Measurements from ENCODE around the gene ITPK1. TPM values are rescaled to one million over a fixed set of nuclear protein-coding genes. Genes with fewer than 3 reads are reported as not detected.

The ITPK1 gene
- total RNA-seq, 1 experiment from 2014 or later = 88.6 TPM

- TF ChIP-seq CTCF (conservative IDR thresholded peaks at IDR 0.05) (no peak), EZH2 (IDR thresholded peaks at IDR 0.05; ENCODE audit: low read depth) (no peak)
- intact Hi-C loops (cut with micrococcal nuclease; ENCODE audit: unreplicated experiment) = no loop called here
- POLR2A ChIA-PET (ENCODE audit: unreplicated experiment) = no interaction called here
- DNase-seq = no peak
- Histone ChIP-seq H3K9me2 (ENCODE audit: insufficient read depth) (no peaks in the 10 kb centered on the region), H3K79me2 (ENCODE audit: low read depth) (no peaks in the 10 kb centered on the region), H3K27ac (no peak overlapping the region), H3K4me3 (no peak overlapping the region), H3K27me3 (ENCODE audit: insufficient read depth, low read depth) (no peaks in the 10 kb centered on the region), H3K9me3 (ENCODE audit: insufficient read depth, low read depth) (no peaks in the 10 kb centered on the region), H3K4me2 (no peak overlapping the region), H3K36me3 (ENCODE audit: low read depth) (no peaks in the 10 kb centered on the region), H3K4me1 (replicated peaks; ENCODE audit: insufficient read depth) (peaks cover 7% of the 10 kb centered on the region), H2AFZ (no peak overlapping the region), H3F3A (ENCODE audit: insufficient read depth, low read depth) (no peaks in the 10 kb centered on the region), H4K20me1 (ENCODE audit: insufficient read depth) (peaks cover 4% of the 10 kb centered on the region; the same call in 1 of the 2 replicates)
- no TSS peak for BruUV-seq (replicated peaks)
- CTCF ChIA-PET = no interaction called here
Observed at GRCh38 chr14:92938235-92938875, 177.4 kb downstream of the ITPK1 start.

GRCh38 chr14:92937051-92937937 lies 178.4 kb downstream of the ITPK1 start:
- TF ChIP-seq CTCF (conservative IDR thresholded peaks at IDR 0.05) (no peak), EZH2 (IDR thresholded peaks at IDR 0.05; ENCODE audit: low read depth) (no peak)
- DNase-seq = peak; percentile 50 to 57
- H3K4me1 ChIP-seq (replicated peaks; ENCODE audit: insufficient read depth) = peaks cover 7% of the 10 kb centered on the region
- no peaks in the 10 kb centered on the region for H3F3A ChIP-seq (ENCODE audit: insufficient read depth, low read depth)
- H4K20me1 ChIP-seq (ENCODE audit: insufficient read depth) = peaks cover 4% of the 10 kb centered on the region; the same call in 1 of the 2 replicates
- no peaks in the 10 kb centered on the region for H3K36me3 ChIP-seq (ENCODE audit: low read depth)
- no peaks in the 10 kb centered on the region for H3K9me2 ChIP-seq (ENCODE audit: insufficient read depth)
- no peaks in the 10 kb centered on the region for H3K79me2 ChIP-seq (ENCODE audit: low read depth)
- H3K9me3 ChIP-seq (ENCODE audit: insufficient read depth, low read depth) = no peaks in the 10 kb centered on the region
- no peak overlapping the region for H3K4me2 ChIP-seq
- POLR2A ChIA-PET (ENCODE audit: unreplicated experiment) = no interaction called here
- no peak overlapping the region for H3K4me3 ChIP-seq
- BruUV-seq (replicated peaks) = no TSS peak
- no peak overlapping the region for H2AFZ ChIP-seq
- H3K27me3 ChIP-seq (ENCODE audit: insufficient read depth, low read depth) = no peaks in the 10 kb centered on the region
- CTCF ChIA-PET = no interaction called here
- H3K27ac ChIP-seq = no peak overlapping the region
- intact Hi-C loops (cut with micrococcal nuclease; ENCODE audit: unreplicated experiment) = no loop called here

GRCh38 chr14:92936085-92936484 lies 179.6 kb downstream of the ITPK1 start:
- Histone ChIP-seq H3K27ac (no peak overlapping the region), H3K4me2 (no peak overlapping the region), H3K27me3 (ENCODE audit: insufficient read depth, low read depth) (no peaks in the 10 kb centered on the region), H4K20me1 (ENCODE audit: insufficient read depth) (peaks cover 4% of the 10 kb centered on the region; the same call in 1 of the 2 replicates), H3K4me3 (no peak overlapping the region), H3F3A (ENCODE audit: insufficient read depth, low read depth) (peaks cover 2% of the 10 kb centered on the region; the same call in 1 of the 2 replicates), H3K4me1 (replicated peaks; ENCODE audit: insufficient read depth) (peaks cover 7% of the 10 kb centered on the region), H3K79me2 (ENCODE audit: low read depth) (no peaks in the 10 kb centered on the region), H2AFZ (no peak overlapping the region), H3K9me3 (ENCODE audit: insufficient read depth, low read depth) (no peaks in the 10 kb centered on the region), H3K9me2 (ENCODE audit: insufficient read depth) (no peaks in the 10 kb centered on the region), H3K36me3 (ENCODE audit: low read depth) (no peaks in the 10 kb centered on the region)
- no peak for TF ChIP-seq EZH2 (IDR thresholded peaks at IDR 0.05; ENCODE audit: low read depth)
- TF ChIP-seq CTCF (conservative IDR thresholded peaks at IDR 0.05) = no peak
- intact Hi-C loops (cut with micrococcal nuclease; ENCODE audit: unreplicated experiment) = no loop called here
- ChIA-PET POLR2A (ENCODE audit: unreplicated experiment) (no interaction called here), CTCF (no interaction called here)
- no peak for DNase-seq
- no TSS peak for BruUV-seq (replicated peaks)
